Gastroesophageal sphincter (tissue), 3 donors: ENCODE measurements around the gene PCTP.

Experiments used
- CTCF ChIP-seq, 4 experiments: fragments of 200-600 bp in 2 of 4; fragments of 450-650 bp in 2 of 4; sonication (generic) in 1 of 4; IDR thresholded peaks; one replicate each; pipeline ENCODE4 v1.5.1; 2017 to 2019; ENCODE audit warnings: antibody characterized with exemption in 4 of 4, mild to moderate bottlenecking in 2 of 4, moderate library complexity in 2 of 4
- EP300 ChIP-seq: sonication (generic); formaldehyde crosslinking; IDR thresholded peaks from one replicate; pipeline ENCODE4 v1.6.1; 2017; ENCODE audit warnings: antibody characterized with exemption, mild to moderate bottlenecking
- POLR2A ChIP-seq, 2 donors: fragments of 450-650 bp; IDR thresholded peaks; one replicate each; pipeline ENCODE4 v1.6.1; 2017; ENCODE audit warnings: antibody characterized with exemption in 2 of 2, mild to moderate bottlenecking in 2 of 2, moderate library complexity in 1 of 2

GRCh38 chr17:55816532-55817396 is 65.9 kb downstream of the PCTP start:
- no peak for TF ChIP-seq CTCF (IDR thresholded peaks at IDR 0.05)
- no peak for TF ChIP-seq EP300
- no peak for TF ChIP-seq POLR2A (IDR thresholded peaks at IDR 0.05)
